Esophagus squamous epithelium (tissue), 5 donors: Measurements from ENCODE around the gene SERPINB5. TPM values are rescaled to one million over a fixed set of nuclear protein-coding genes. Genes with fewer than 3 reads are reported as not detected.

Experiments
- DNase-seq: peaks from one replicate; lab custom pipeline; 2025; lab: John Stamatoyannopoulos, UW
- H3K27ac ChIP-seq, 4 donors: fragments of 200-600 bp; sonication (generic); one replicate each; pipeline ENCODE4 v1.5.1; 2016 to 2019; ENCODE audit warnings: mild to moderate bottlenecking in 1 of 4
- H3K27me3 ChIP-seq, 4 donors: fragments of 200-600 bp; sonication (generic); 1 replicate in 3 of 4; 2 replicates in 1 of 4; pipeline versions ENCODE4 v1.5.1 to v1.6.0; 2017 to 2021; ENCODE audit warnings: antibody characterized with exemption in 1 of 4
- H3K36me3 ChIP-seq, 3 donors: fragments of 200-600 bp; sonication (generic); one replicate each; pipeline ENCODE4 v1.5.1; 2016 to 2019
- H3K4me1 ChIP-seq, 3 donors: fragments of 200-600 bp; sonication (generic); one replicate each; pipeline ENCODE4 v1.5.1; 2017 to 2019
- H3K4me3 ChIP-seq, 4 donors: fragments of 200-600 bp; sonication (generic); 1 replicate in 3 of 4; 2 replicates in 1 of 4; pipeline ENCODE4 v1.5.1; 2016 to 2019; ENCODE audit warnings: mild to moderate bottlenecking in 2 of 4, moderate library complexity in 1 of 4
- H3K9me3 ChIP-seq, 3 donors: fragments of 200-600 bp; sonication (generic); one replicate each; pipeline ENCODE4 v1.5.1; 2016 to 2019
- CTCF ChIP-seq, 6 experiments: fragments of 450-650 bp in 4 of 6; fragments of 200-600 bp in 2 of 6; sonication (generic) in 2 of 6; IDR thresholded peaks; one replicate each; pipeline ENCODE4 v1.5.1; 2016 to 2019; ENCODE audit warnings: antibody characterized with exemption in 6 of 6, mild to moderate bottlenecking in 4 of 6, moderate library complexity in 4 of 6
- POLR2A ChIP-seq, 4 donors: fragments of 450-650 bp; IDR thresholded peaks; one replicate each; pipeline ENCODE4 v1.6.1; 2017; ENCODE audit warnings: antibody characterized with exemption in 4 of 4, mild to moderate bottlenecking in 4 of 4, moderate library complexity in 3 of 4
- WGBS, 2 donors: methylation state at CpG; one replicate each; pipeline ENCODE4 v1.1.5; 2018; 5-methylcytosine and 5-hydroxymethylcytosine counted together
- intact Hi-C: fragments of 100-400 bp; cut with DNase I; formaldehyde crosslinking; loops from one replicate; pipeline ENCODE4 v1.15.0; 2022
- total RNA-seq, 4 donors: library from RNA; depleted of rRNA; stranded (reverse); fragments of >200 nt; gene quantifications; one replicate each; pipeline ENCODE4 v1.1.0, GENCODE V29; 2016
- donor health status: DM: yes; HTN: yes; CAD: no.

The SERPINB5 gene
- total RNA-seq, 4 donors from 2014 or later, result 204 to 363 (median 268) TPM

- intact Hi-C loops, result no loop called here
- Histone ChIP-seq H3K36me3 (no peaks in the 10 kb centered on the region), H3K9me3 (no peaks in the 10 kb centered on the region), H3K4me3 (no peak overlapping the region), H3K27me3 (no peaks in the 10 kb centered on the region), H3K4me1 (peaks cover 3 to 47% (median 4%) of the 10 kb centered on the region in 3 donors), H3K27ac (peak overlapping the region; percentile 76 to 90 (median 88))
- peak in 1 of 4 donors; percentile 16 for TF ChIP-seq POLR2A (IDR thresholded peaks at IDR 0.05)
- no peak for TF ChIP-seq CTCF (IDR thresholded peaks at IDR 0.05)
- DNase-seq, result no peak
- WGBS, 2 donors, result 35 to 44% methylated on average over 5 of the region's 5 CpGs
Observed at GRCh38 chr18:63472380-63472779, 4.4 kb upstream of the SERPINB5 start.

- Histone ChIP-seq H3K36me3 (peaks cover 0 to 5% (median 0%) of the 10 kb centered on the region in 3 donors), H3K4me3 (peak overlapping the region; percentile 40 to 63 (median 59)), H3K27me3 (no peaks in the 10 kb centered on the region), H3K27ac (peak overlapping the region; percentile 82 to 93 (median 89)), H3K4me1 (peaks cover 7 to 67% (median 12%) of the 10 kb centered on the region in 3 donors), H3K9me3 (no peaks in the 10 kb centered on the region)
- intact Hi-C loops, result no loop called here
- 27 to 55% methylated on average over 7 of the region's 7 CpGs for WGBS, 2 donors
- TF ChIP-seq CTCF (IDR thresholded peaks at IDR 0.05), result no peak
- no peak for TF ChIP-seq POLR2A (IDR thresholded peaks at IDR 0.05)
- no peak for DNase-seq
Observed at GRCh38 chr18:63477200-63477599, 442 bp downstream of the SERPINB5 start.

- Histone ChIP-seq H3K27ac (peak overlapping the region; percentile 82 to 93 (median 89)), H3K4me1 (peaks cover 7 to 67% (median 12%) of the 10 kb centered on the region in 3 donors), H3K27me3 (no peaks in the 10 kb centered on the region), H3K9me3 (no peaks in the 10 kb centered on the region), H3K4me3 (peak overlapping the region; percentile 40 to 63 (median 59)), H3K36me3 (peaks cover 0 to 6% (median 0%) of the 10 kb centered on the region in 3 donors)
- 30 to 46% methylated on average over 6 of the region's 6 CpGs for WGBS, 2 donors
- intact Hi-C loops, result no loop called here
- no peak for DNase-seq
- no peak for TF ChIP-seq POLR2A (IDR thresholded peaks at IDR 0.05)
- no peak for TF ChIP-seq CTCF (IDR thresholded peaks at IDR 0.05)
Observed at GRCh38 chr18:63477968-63478367, 1.2 kb downstream of the SERPINB5 start.

- DNase-seq, result no peak
- Histone ChIP-seq H3K36me3 (peaks cover 0 to 22% (median 2%) of the 10 kb centered on the region in 3 donors), H3K27ac (peak overlapping the region in 3 of 4 donors; percentile 82 to 93 (median 92)), H3K4me1 (peaks cover 7 to 62% (median 12%) of the 10 kb centered on the region in 3 donors), H3K9me3 (no peaks in the 10 kb centered on the region), H3K4me3 (peak overlapping the region in 3 of 4 donors; percentile 1 to 63 (median 58)), H3K27me3 (no peaks in the 10 kb centered on the region)
- 45 to 60% methylated on average over 5 of the region's 5 CpGs for WGBS, 2 donors
- intact Hi-C loops, result no loop called here
- TF ChIP-seq CTCF (IDR thresholded peaks at IDR 0.05) (no peak), POLR2A (IDR thresholded peaks at IDR 0.05) (no peak)
Observed at GRCh38 chr18:63479826-63480225, 3.1 kb downstream of the SERPINB5 start.

GRCh38 chr18:63480476-63480875 lies 3.7 kb downstream of the SERPINB5 start:
- H3K4me3 ChIP-seq, result peak overlapping the region in 2 of 4 donors; percentile 10 to 58
- H3K27me3 ChIP-seq, result no peaks in the 10 kb centered on the region
- no peaks in the 10 kb centered on the region for H3K9me3 ChIP-seq
- 69% methylated on average over 1 of the region's 1 CpG for WGBS, 2 donors
- intact Hi-C loops, result no loop called here
- no peak for DNase-seq
- peak overlapping the region in 1 of 4 donors; percentile 93 for H3K27ac ChIP-seq
- H3K4me1 ChIP-seq, result peaks cover 7 to 57% (median 12%) of the 10 kb centered on the region in 3 donors
- TF ChIP-seq CTCF (IDR thresholded peaks at IDR 0.05) (no peak), POLR2A (IDR thresholded peaks at IDR 0.05) (no peak)
- peaks cover 0 to 28% (median 5%) of the 10 kb centered on the region in 3 donors for H3K36me3 ChIP-seq
